ENCODE results near the gene AHSG.
A peak's percentile ranks its signal among the peaks of the same experiment; 100 is the strongest.
"Not testable (repeated sequence)": the region's sequence is repeated elsewhere in the genome, so short reads cannot be mapped to it uniquely, and the experiment has no call there.

The AHSG gene

GRCh38 chr3:186612721-186613636 lies at the start of gene AHSG:
Gene AHSG, plus strand, starts transcription at chr3:186613060. Its CDS starts 82 bp downstream, at chr3:186613142.
- DNase-seq (ENCODE audit: low read depth): no peak

GRCh38 chr3:186564586-186564985 lies 48.3 kb upstream of the AHSG start:
- no peak for DNase-seq (ENCODE audit: low read depth)

- no peak for DNase-seq (ENCODE audit: low read depth)
These were observed 46.1 kb upstream of the AHSG start for GRCh38 chr3:186566772-186567071.

- DNase-seq (ENCODE audit: low read depth): peak; percentile 73
These were observed 45.6 kb upstream of the AHSG start, which contains the start of gene TBCCD1 for GRCh38 chr3:186567072-186567921. Gene TBCCD1, minus strand, starts transcription at chr3:186567339. Its CDS starts 3,010 bp downstream, at chr3:186564329.

GRCh38 chr3:186569361-186569760 lies 43.5 kb upstream of the AHSG start:
- DNase-seq (ENCODE audit: low read depth): not testable (repeated sequence)

GRCh38 chr3:186569779-186570095 lies 43.1 kb upstream of the AHSG start:
- no peak for DNase-seq (ENCODE audit: low read depth)

- DNase-seq (ENCODE audit: low read depth): peak; percentile 88
These were observed 42.5 kb upstream of the AHSG start, which contains the start of gene DNAJB11 for GRCh38 chr3:186570096-186570940. Gene DNAJB11, plus strand, starts transcription at chr3:186570720. Its CDS starts 178 bp downstream, at chr3:186570898.

- no peak for DNase-seq (ENCODE audit: low read depth)
These were observed 41.8 kb upstream of the AHSG start for GRCh38 chr3:186570941-186571643.

- DNase-seq (ENCODE audit: low read depth): no peak
These were observed 41.2 kb upstream of the AHSG start for GRCh38 chr3:186571644-186572013.

GRCh38 chr3:186577521-186577920 lies 35.3 kb upstream of the AHSG start:
- no peak for DNase-seq (ENCODE audit: low read depth)

GRCh38 chr3:186580785-186581184 lies 32.1 kb upstream of the AHSG start:
- no peak for DNase-seq (ENCODE audit: low read depth)

GRCh38 chr3:186582541-186582940 lies 30.3 kb upstream of the AHSG start:
- DNase-seq (ENCODE audit: low read depth): no peak

- no peak for DNase-seq (ENCODE audit: low read depth)
These were observed 29.0 kb upstream of the AHSG start for GRCh38 chr3:186583831-186584230.

- not testable (repeated sequence) for DNase-seq (ENCODE audit: low read depth)
These were observed 26.6 kb upstream of the AHSG start for GRCh38 chr3:186586245-186586644.

- DNase-seq (ENCODE audit: low read depth): no peak
These were observed 25.7 kb upstream of the AHSG start for GRCh38 chr3:186587183-186587582.

GRCh38 chr3:186588632-186589031 lies 24.2 kb upstream of the AHSG start:
- no peak for DNase-seq (ENCODE audit: low read depth)

- no peak for DNase-seq (ENCODE audit: low read depth)
These were observed 23.7 kb upstream of the AHSG start for GRCh38 chr3:186589121-186589520.

- no peak for DNase-seq (ENCODE audit: low read depth)
These were observed 22.8 kb upstream of the AHSG start for GRCh38 chr3:186589856-186590579.

GRCh38 chr3:186590580-186591295 lies 22.1 kb upstream of the AHSG start:
- no peak for DNase-seq (ENCODE audit: low read depth)

- no peak for DNase-seq (ENCODE audit: low read depth)
These were observed 20.2 kb upstream of the AHSG start for GRCh38 chr3:186592682-186593081.
